SU-DHL-6 (cell line): ENCODE results near the gene RUNX2.

Experiments
- H2AFZ ChIP-seq: fragments of 200-600 bp; sonication (generic); 2 replicates; pipeline ENCODE4 v1.6.1; 2014; ENCODE audit warnings: low read depth, mild to moderate bottlenecking, moderate library complexity, mixed read lengths, antibody characterized with exemption, low read length; ENCODE audit not compliant: severe bottlenecking
- H3F3A ChIP-seq: fragments of 200-600 bp; shearing (Covaris generic); 2 replicates; pipeline ENCODE4 v1.6.0; 2016; ENCODE audit warnings: antibody characterized with exemption, mild to moderate bottlenecking; ENCODE audit not compliant: insufficient read depth
- H3K27ac ChIP-seq: fragments of 200-600 bp; sonication (generic); 2 replicates; pipeline ENCODE4 v1.5.1; 2016; ENCODE audit warnings: low read depth, mild to moderate bottlenecking, low read length, moderate library complexity, mixed read lengths
- H3K27me3 ChIP-seq: fragments of 200-600 bp; sonication (generic), shearing (Covaris generic); 2 replicates; pipeline ENCODE4 v1.6.0; 2014; ENCODE audit warnings: mild to moderate bottlenecking, low read length
- H3K36me3 ChIP-seq: fragments of 200-600 bp; sonication (generic); 2 replicates; pipeline ENCODE4 v1.6.1; 2014; ENCODE audit warnings: mild to moderate bottlenecking, low read length, mixed read lengths
- H3K4me2 ChIP-seq: fragments of 300-600, 200-600 bp; shearing (Covaris generic), sonication (generic); 2 replicates; pipeline ENCODE4 v1.6.0; 2014; ENCODE audit warnings: low read length, low read depth, mild to moderate bottlenecking; ENCODE audit not compliant: poor library complexity, severe bottlenecking
- H3K4me3 ChIP-seq: fragments of 200-600 bp; sonication (generic); 2 replicates; pipeline ENCODE4 v1.5.1; 2014; ENCODE audit warnings: antibody characterized with exemption, low read length, mild to moderate bottlenecking, mixed read lengths; ENCODE audit not compliant: insufficient read depth, poor library complexity, severe bottlenecking
- H3K79me2 ChIP-seq: fragments of 200-600 bp; sonication (generic); 2 replicates; pipeline ENCODE4 v1.6.1; 2014; ENCODE audit warnings: mild to moderate bottlenecking, low read length, moderate library complexity; ENCODE audit not compliant: insufficient read depth
- H3K9ac ChIP-seq: fragments of 200-600 bp; sonication (generic); 2 replicates; pipeline ENCODE4 v1.7.0; 2014; ENCODE audit warnings: mild to moderate bottlenecking, low read length
- H3K9me2 ChIP-seq: fragments of 200-600 bp; sonication (generic); replicated peaks from 2 replicates; pipeline ENCODE4 v1.6.1; 2014; ENCODE audit warnings: low read length; ENCODE audit not compliant: insufficient read depth
- H3K9me3 ChIP-seq: fragments of 200-600 bp; sonication (generic); 2 replicates; pipeline ENCODE4 v1.6.1; 2014; ENCODE audit warnings: low read length, mixed read lengths; ENCODE audit not compliant: insufficient read depth
- H4K20me1 ChIP-seq: fragments of 200-600 bp; sonication (generic); 2 replicates; pipeline ENCODE4 v1.6.1; 2014; ENCODE audit warnings: low read depth, mild to moderate bottlenecking, antibody characterized with exemption, low read length, moderate library complexity, mixed read lengths
- CTCF ChIP-seq: fragments of 200-600 bp; sonication (generic); IDR thresholded peaks from one replicate; pipeline ENCODE4 v1.5.1; 2017; ENCODE audit warnings: antibody characterized with exemption, mild to moderate bottlenecking, low read length, moderate library complexity; ENCODE audit not compliant: insufficient read depth, poor library complexity, severe bottlenecking
- EZH2phosphoT487 ChIP-seq: fragments of 200-600 bp; sonication (generic), shearing (Covaris generic); conservative IDR thresholded peaks from 2 replicates; pipeline ENCODE4 v1.6.1; 2018; ENCODE audit warnings: mild to moderate bottlenecking, antibody characterized with exemption, low read length, moderate library complexity, mixed read lengths

The RUNX2 gene

GRCh38 chr6:45364466-45364865, 36.3 kb downstream of the RUNX2 start:
- Histone ChIP-seq H3F3A (no peaks in the 10 kb centered on the region), H3K27ac (no peak overlapping the region), H3K79me2 (no peaks in the 10 kb centered on the region), H3K9me2 (no peaks in the 10 kb centered on the region), H3K9me3 (no peaks in the 10 kb centered on the region), H3K36me3 (0 out of 2 replicates have a peak, but pooled peaks cover 6% of the 10 kb centered on the region), H4K20me1 (peaks cover 5% of the 10 kb centered on the region), H3K4me2 (no peak overlapping the region), H2AFZ (no peak overlapping the region), H3K27me3 (no peaks in the 10 kb centered on the region), H3K9ac (no peak overlapping the region), H3K4me3 (no peak overlapping the region)
- TF ChIP-seq CTCF (no peak), EZH2phosphoT487 (no peak)

- TF ChIP-seq CTCF (no peak), EZH2phosphoT487 (no peak)
- Histone ChIP-seq H3K27me3 (no peaks in the 10 kb centered on the region), H3K4me3 (no peak overlapping the region), H4K20me1 (peaks cover 5% of the 10 kb centered on the region), H3K27ac (no peak overlapping the region), H3K9me2 (no peaks in the 10 kb centered on the region), H3K9ac (no peak overlapping the region), H2AFZ (no peak overlapping the region), H3K9me3 (no peaks in the 10 kb centered on the region), H3K79me2 (no peaks in the 10 kb centered on the region), H3K4me2 (no peak overlapping the region), H3F3A (no peaks in the 10 kb centered on the region), H3K36me3 (0 out of 2 replicates have a peak, but pooled peaks cover 6% of the 10 kb centered on the region)
These were observed 36.9 kb downstream of the RUNX2 start for GRCh38 chr6:45365036-45365435.

GRCh38 chr6:45366534-45366933, 38.4 kb downstream of the RUNX2 start:
- no peak for TF ChIP-seq CTCF
- TF ChIP-seq EZH2phosphoT487 = no peak
- Histone ChIP-seq H2AFZ (no peak overlapping the region), H3K27me3 (no peaks in the 10 kb centered on the region), H3K4me3 (no peak overlapping the region), H3K9me3 (no peaks in the 10 kb centered on the region), H3K9me2 (no peaks in the 10 kb centered on the region), H3K36me3 (0 out of 2 replicates have a peak, but pooled peaks cover 6% of the 10 kb centered on the region), H3K9ac (no peak overlapping the region), H3K27ac (no peak overlapping the region), H3F3A (no peaks in the 10 kb centered on the region), H3K79me2 (no peaks in the 10 kb centered on the region), H4K20me1 (peaks cover 5% of the 10 kb centered on the region), H3K4me2 (no peak overlapping the region)
